NCI-H526 (cell line): ENCODE measurements around the gene PTPN1.
"Not testable (repeated sequence)": the region's sequence is repeated elsewhere in the genome, so short reads cannot be mapped to it uniquely, and the experiment has no call there.

ENCODE experiments used
- DNase-seq, 2 experiments: peaks; one replicate each; lab custom pipeline; 2025; lab: John Stamatoyannopoulos, UW

PTPN1 gene

GRCh38 chr20:50592282-50593004 is 82.3 kb downstream of the PTPN1 start:
- DNase-seq: no peak

GRCh38 chr20:50593005-50593335 is 82.8 kb downstream of the PTPN1 start:
- DNase-seq: no peak

DNA sequence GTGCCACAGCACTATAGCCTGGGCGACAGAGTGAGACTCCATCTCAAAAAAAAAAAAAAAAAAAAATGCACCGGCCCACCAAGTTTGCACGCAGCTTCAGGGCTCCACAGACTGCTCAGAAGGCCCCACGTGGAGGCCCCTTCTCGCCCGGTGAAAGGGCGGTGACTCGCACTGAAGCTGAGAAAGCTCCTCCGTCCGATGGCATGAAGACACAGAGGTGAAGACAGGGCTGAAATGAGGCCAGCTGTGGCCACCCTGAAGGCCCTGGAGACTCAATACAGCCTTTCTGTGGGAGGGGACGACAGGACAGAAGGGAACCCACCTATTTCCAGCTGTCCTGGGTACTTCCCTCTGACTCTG is 84.0 kb downstream of the PTPN1 start:
- DNase-seq: no peak

GRCh38 chr20:50594591-50595432 is 84.6 kb downstream of the PTPN1 start:
- DNase-seq: no peak

GRCh38 chr20:50595433-50595895 is 85.3 kb downstream of the PTPN1 start:
- DNase-seq: no peak

- no peak for DNase-seq
Observed at GRCh38 chr20:50595988-50596693, 86.0 kb downstream of the PTPN1 start.

- DNase-seq: no peak
Observed at GRCh38 chr20:50596694-50597021, 86.5 kb downstream of the PTPN1 start.

DNA sequence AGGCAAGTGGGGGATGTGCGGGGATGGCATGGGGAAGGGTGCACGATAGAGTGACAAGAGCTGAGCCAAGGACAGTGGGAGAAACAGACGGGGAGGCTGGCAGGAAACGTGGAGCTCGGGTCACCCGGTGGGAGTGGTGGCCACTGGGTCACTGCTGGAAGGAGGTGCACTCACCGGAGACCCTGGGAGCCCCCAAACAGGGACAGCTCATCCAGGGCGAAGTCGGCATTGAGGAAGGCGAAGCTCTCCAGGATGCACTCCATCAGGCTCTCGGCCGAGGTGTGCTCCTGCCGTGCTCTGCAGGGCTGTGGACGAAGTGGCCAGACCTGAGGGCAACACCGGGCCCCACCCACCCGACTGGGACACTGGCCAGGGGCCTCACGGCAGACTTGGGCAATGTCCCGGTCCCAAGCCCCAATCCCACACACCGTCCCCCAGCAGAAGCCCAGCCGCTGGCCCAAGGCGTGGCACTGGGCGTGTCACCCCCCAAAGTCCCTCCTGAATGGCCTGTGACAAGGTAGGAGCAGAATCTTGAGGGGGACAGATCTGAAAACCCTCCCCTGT is 87.3 kb downstream of the PTPN1 start:
- no peak for DNase-seq

DNA sequence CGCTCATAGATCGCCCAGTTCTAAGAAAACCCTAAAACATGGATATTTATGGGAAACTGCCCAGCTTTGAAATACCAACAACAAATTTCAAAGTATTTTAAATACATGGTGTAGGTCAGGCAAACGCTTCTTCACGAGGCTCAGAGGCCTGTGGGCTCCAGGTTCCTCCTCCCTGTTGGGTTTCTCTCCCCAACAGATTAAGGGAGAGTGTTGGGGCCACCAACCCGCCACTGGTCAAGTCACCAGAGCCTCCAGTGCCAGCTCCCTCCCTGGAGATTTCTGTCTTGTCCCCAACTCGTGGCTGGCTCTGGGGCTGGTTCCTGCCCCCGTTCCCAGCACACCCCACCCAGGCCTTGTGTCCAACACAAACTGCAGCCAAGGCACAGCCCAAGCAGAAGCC is 87.9 kb downstream of the PTPN1 start:
- no peak for DNase-seq

DNA sequence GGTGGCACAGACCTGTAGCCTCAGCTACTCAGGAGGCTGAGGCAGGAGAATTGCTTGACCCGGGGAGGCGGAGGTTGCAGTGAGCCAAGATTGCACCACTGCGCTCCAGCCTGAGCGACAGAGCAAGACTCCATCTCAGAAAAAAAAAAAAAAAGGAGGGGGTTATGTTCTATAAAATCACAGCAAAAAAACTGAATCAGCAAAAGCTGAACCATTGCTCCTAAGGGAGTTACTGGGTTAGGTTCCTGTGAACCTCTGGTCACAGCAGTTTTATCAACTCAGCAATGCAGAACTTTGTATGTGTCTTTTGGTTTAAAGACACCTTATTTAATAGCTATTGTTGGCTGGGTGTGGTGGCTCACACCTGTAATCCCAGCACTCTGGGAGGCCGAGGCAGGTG is 88.6 kb downstream of the PTPN1 start:
- DNase-seq: not testable (repeated sequence)

DNA sequence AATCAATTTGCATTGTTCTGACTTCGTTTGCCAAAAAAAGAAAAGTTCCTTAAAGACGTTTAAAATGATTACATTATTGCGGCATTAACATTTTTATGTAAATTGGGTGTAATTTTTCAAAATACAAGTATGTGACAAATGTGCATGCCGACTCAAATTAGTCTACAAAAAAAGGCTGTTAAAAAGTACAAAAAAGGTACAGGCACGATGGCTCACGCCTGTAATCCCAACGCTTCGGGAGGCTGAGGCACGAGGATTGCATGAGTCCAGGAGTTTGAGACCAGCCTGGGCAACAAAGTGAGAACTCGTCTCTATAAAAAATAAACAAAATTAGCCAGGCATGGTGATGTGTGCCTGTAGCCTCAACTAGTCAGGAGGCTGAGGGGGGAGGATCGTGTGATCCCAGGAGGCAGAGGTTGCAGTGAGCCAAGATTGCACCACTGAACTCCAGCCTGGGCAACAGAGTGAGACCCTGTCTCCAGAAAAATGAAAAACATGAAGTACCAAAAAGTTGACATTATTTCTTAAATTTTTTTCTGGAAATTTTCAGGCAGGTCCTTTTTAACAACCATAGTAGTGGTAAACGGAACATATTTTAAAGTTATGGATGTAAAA is 90.2 kb downstream of the PTPN1 start:
- DNase-seq: no peak

GRCh38 chr20:50601511-50602431 is 91.6 kb downstream of the PTPN1 start:
- DNase-seq: peak; percentile 83 to 95

- no peak for DNase-seq
Observed at GRCh38 chr20:50602432-50603088, 92.4 kb downstream of the PTPN1 start.

DNA sequence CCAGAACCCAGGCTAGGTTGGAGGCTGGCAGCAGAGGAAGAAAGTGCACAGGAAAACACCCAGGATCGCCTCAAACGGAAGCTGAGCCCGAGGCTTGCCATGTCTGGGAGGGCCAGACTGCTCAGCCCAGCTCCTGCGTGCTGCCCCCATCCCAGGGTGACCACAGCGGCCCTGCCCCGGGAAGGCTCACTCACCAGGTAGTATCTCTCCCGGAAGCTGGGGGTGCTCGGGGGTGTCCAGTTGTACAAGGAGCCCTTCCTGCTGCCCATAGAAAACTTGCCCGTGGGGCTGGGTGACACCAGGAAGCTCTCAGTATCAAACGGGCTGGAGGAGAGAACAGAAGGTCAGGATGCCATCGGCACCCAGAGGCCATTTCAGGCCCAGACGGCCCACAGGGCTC is 94.3 kb downstream of the PTPN1 start:
- no peak for DNase-seq

- DNase-seq: no peak
Observed at GRCh38 chr20:50605136-50605535, 95.0 kb downstream of the PTPN1 start.

DNA sequence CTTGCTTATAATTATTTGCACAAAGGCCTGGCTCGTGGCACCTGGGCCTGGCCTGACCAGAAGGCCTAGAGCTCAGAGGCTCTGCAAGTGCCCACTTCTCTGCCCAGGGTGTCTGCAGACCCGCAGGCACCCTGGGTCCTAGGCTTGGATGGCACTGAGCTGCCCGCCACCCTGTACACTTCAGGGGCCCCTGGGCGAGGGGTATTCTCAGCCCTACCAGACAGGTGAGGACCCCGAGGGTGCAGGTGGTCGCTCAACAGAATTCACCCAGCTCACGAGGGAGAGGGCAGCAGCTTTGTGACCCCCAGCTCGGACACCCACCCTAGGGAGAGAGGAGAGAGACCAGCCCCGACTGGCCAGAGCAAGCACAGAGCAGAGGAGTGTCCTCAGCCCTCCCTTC is 97.3 kb downstream of the PTPN1 start:
- no peak for DNase-seq

GRCh38 chr20:50607850-50608749 is 97.9 kb downstream of the PTPN1 start:
- no peak for DNase-seq

- DNase-seq: no peak
Observed at GRCh38 chr20:50608750-50609104, 98.5 kb downstream of the PTPN1 start.

GRCh38 chr20:50609438-50609989 is 99.3 kb downstream of the PTPN1 start:
- DNase-seq: no peak
